Nephron progenitor cell (in vitro differentiated cells): ENCODE results near the gene PBX4.

ENCODE experiments used
- DNase-seq: peaks from one replicate; pipeline ENCODE4 v3.0.0; 2021
- H3K27ac Mint-ChIP-seq: 2 replicates; pipeline ENCODE4 v1.8.0; 2021; ENCODE audit warnings: mild to moderate bottlenecking, moderate library complexity, mixed read lengths
- H3K27me3 Mint-ChIP-seq: 2 replicates; pipeline ENCODE4 v1.8.0; 2021; ENCODE audit warnings: mild to moderate bottlenecking, low read depth, mixed read lengths; ENCODE audit not compliant: poor library complexity
- H3K36me3 Mint-ChIP-seq: 2 replicates; pipeline ENCODE4 v1.8.0; 2021; ENCODE audit warnings: low read depth, mixed read lengths
- H3K4me1 Mint-ChIP-seq: 2 replicates; pipeline ENCODE4 v1.8.0; 2021; ENCODE audit warnings: mixed read lengths
- H3K4me3 Mint-ChIP-seq: 2 replicates; pipeline ENCODE4 v1.8.0; 2021; ENCODE audit warnings: mild to moderate bottlenecking, moderate library complexity, mixed read lengths
- H3K9me3 Mint-ChIP-seq: 2 replicates; pipeline ENCODE4 v1.8.0; 2021; ENCODE audit warnings: mild to moderate bottlenecking, moderate library complexity, mixed read lengths
- CTCF ChIP-seq: fragments of 200-600 bp; sonication (generic); IDR thresholded peaks from 2 replicates; pipeline ENCODE4 v1.5.0; 2021; ENCODE audit warnings: antibody characterized with exemption

PBX4 gene

DNA sequence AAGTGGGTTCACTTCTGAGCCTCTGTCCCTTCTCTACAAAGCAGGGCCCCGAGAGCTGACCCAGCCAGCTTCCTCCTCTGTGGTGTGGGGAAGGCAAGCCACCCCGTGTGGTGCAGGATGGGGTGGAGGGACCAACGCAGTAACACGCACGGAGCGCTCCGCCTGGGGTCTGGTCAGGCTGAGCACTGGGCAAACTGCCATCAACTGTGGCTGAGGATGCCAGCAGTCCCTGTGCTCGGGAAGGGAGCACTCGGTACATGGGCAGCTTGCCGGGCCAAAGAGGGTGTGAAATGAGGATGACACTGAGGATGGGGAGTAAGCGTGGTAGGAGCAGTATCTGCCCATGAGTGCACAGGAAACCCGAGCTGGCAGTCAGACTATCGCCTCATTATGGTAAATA, 32.6 kb upstream of the PBX4 start:
- Mint-ChIP-seq H3K27ac (no peak overlapping the region), H3K27me3 (no peaks in the 10 kb centered on the region), H3K9me3 (no peaks in the 10 kb centered on the region), H3K4me1 (no peaks in the 10 kb centered on the region), H3K4me3 (no peak overlapping the region), H3K36me3 (peaks cover 42% of the 10 kb centered on the region)
- DNase-seq: no peak
- TF ChIP-seq CTCF: no peak

DNA sequence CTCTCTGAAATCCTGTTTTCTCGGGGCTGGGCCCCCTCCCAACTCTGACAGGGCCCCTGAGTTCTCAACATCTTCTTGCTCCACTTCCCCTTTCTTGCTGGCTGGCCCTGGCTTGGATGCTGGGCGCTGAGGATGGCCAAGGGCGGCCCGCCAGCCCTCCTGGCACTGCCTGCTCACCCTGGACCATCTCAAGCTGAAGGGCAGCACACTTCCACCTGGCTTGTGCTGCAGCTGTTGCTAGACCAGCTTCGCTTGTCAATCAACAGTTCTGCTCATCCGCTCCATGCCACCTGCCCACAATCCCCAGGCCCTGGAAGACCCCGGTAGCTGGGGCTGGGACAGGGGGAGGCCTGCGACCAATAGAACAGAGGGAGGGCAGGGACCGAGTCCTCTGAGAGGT, 31.8 kb upstream of the PBX4 start:
- H3K4me1 Mint-ChIP-seq: no peaks in the 10 kb centered on the region
- peaks cover 41% of the 10 kb centered on the region for H3K36me3 Mint-ChIP-seq
- H3K4me3 Mint-ChIP-seq: no peak overlapping the region
- H3K9me3 Mint-ChIP-seq: no peaks in the 10 kb centered on the region
- no peaks in the 10 kb centered on the region for H3K27me3 Mint-ChIP-seq
- no peak for DNase-seq
- no peak overlapping the region for H3K27ac Mint-ChIP-seq
- TF ChIP-seq CTCF: no peak

- TF ChIP-seq CTCF: no peak
- no peak overlapping the region for H3K4me3 Mint-ChIP-seq
- H3K27ac Mint-ChIP-seq: no peak overlapping the region
- no peaks in the 10 kb centered on the region for H3K9me3 Mint-ChIP-seq
- no peaks in the 10 kb centered on the region for H3K4me1 Mint-ChIP-seq
- H3K36me3 Mint-ChIP-seq: peaks cover 40% of the 10 kb centered on the region
- DNase-seq: no peak
- H3K27me3 Mint-ChIP-seq: peaks cover 2% of the 10 kb centered on the region
Observed at GRCh38 chr19:19649580-19649995, 31.1 kb upstream of the PBX4 start.

DNA sequence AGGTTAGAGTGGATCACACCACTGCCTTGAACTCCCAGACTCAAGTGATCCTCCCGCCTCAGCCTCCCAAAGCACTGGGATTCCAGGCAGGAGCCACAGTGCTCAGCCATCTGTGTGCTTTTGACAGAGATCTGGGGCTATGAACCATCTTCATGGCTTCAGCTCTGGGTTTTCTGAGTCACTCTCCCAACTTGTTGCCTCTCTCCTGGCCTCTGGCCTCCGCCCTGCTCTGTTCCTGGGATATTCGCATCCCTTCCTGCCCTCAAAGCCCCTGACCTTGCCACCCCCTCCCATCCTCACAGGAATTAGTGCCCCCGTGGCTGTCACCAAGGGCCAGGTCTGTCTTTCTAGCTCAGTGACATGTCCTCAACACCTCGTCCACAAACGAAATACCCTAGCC, 30.7 kb upstream of the PBX4 start:
- DNase-seq: no peak
- H3K27me3 Mint-ChIP-seq: peaks cover 4% of the 10 kb centered on the region
- no peaks in the 10 kb centered on the region for H3K4me1 Mint-ChIP-seq
- H3K4me3 Mint-ChIP-seq: no peak overlapping the region
- no peak for TF ChIP-seq CTCF
- H3K27ac Mint-ChIP-seq: no peak overlapping the region
- no peaks in the 10 kb centered on the region for H3K9me3 Mint-ChIP-seq
- peaks cover 42% of the 10 kb centered on the region for H3K36me3 Mint-ChIP-seq

DNA sequence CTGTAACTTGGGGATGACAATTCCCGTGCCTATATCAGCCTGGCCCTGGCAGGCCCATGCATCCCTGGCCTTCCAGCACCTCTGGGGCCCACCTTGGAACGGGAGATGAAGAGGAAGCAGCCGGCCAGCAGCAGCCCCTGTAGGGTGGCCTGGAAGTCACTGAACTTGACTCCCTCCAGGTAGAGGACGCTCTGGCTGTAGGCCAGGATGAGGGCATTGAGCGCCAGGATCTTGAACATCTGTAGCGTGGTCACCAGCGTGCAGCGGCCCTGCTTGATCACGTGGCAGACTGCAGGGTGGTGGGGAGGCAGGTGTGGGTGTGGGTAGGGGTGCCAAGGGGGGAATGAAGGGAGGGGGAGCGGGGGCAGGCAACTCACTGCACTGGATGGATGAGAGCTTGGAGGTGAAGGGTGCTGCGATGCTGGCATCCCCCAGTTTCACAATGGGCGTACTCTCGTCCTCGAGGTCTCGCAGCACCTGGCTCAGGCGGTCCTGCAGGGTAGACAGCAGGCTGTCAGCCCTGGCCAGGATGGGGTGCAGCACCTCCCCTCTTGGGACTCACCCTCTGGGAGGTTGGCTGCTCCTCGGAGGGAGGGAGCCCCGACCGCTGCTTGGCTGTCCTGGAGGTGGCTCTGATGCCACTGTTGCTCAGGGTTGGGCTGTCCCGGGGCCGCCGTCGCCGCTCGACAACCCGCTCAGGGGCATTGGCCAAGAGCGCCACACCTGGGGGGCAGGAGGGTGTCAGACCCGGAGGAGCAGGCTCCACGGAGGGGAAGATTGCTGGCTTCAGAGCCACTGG, 28.7 kb upstream of the PBX4 start:
- no peak for DNase-seq
- Mint-ChIP-seq H3K4me1 (peaks cover 9% of the 10 kb centered on the region), H3K9me3 (no peaks in the 10 kb centered on the region), H3K27me3 (peaks cover 6% of the 10 kb centered on the region), H3K27ac (no peak overlapping the region), H3K4me3 (no peak overlapping the region), H3K36me3 (peaks cover 31% of the 10 kb centered on the region)
- no peak for TF ChIP-seq CTCF
